ENCODE data around the gene MEF2C.

DNA sequence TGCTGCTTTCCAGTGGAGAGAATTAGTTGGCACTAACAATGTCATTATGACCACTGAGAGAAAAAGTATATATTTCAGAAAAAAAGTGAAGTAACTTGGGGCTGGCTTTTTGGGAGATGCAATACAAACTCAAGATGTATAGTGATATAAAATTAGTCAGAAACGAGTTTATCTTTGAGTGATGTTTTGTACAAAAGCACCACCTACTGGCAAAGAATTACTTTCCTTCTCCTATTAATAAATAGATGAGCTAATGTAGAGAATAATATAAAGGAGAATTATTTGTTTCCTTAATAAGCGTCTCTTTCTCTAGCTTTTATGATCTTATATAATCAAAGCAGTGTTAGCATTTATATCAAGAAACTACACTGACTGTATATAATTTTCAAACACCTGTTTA is 158.8 kb downstream of the MEF2C start:
- TF ChIP-seq, protein P1, sequence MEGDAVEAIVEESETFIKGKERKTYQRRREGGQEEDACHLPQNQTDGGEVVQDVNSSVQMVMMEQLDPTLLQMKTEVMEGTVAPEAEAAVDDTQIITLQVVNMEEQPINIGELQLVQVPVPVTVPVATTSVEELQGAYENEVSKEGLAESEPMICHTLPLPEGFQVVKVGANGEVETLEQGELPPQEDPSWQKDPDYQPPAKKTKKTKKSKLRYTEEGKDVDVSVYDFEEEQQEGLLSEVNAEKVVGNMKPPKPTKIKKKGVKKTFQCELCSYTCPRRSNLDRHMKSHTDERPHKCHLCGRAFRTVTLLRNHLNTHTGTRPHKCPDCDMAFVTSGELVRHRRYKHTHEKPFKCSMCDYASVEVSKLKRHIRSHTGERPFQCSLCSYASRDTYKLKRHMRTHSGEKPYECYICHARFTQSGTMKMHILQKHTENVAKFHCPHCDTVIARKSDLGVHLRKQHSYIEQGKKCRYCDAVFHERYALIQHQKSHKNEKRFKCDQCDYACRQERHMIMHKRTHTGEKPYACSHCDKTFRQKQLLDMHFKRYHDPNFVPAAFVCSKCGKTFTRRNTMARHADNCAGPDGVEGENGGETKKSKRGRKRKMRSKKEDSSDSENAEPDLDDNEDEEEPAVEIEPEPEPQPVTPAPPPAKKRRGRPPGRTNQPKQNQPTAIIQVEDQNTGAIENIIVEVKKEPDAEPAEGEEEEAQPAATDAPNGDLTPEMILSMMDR (IDR thresholded peaks at IDR 0.05; ENCODE audit: insufficient read depth, low read depth, low read length) = peak; percentile 29
- no peak for TF ChIP-seq EZH2 (IDR thresholded peaks at IDR 0.05; ENCODE audit: insufficient read depth, low read length)
